K562 (cell line): ENCODE results near the gene SNIP1. TPM values are rescaled to one million over a fixed set of nuclear protein-coding genes. Genes with fewer than 3 reads are reported as not detected.

Experiments
- ATAC-seq: fragments of 200-7000 bp; cut with Tn5 transposase; 3 replicates; pipeline ENCODE4 v1.9.1; 2020; ENCODE audit warnings: moderate library complexity
- BruUV-seq: library from RNA; stranded (reverse); fragments of 400-500 nt; replicated peaks from 2 replicates; lab custom pipeline; 2021; lab: Mats Ljungman, UMichigan
- CTCF ChIA-PET: fragments of 300-600 bp; formaldehyde crosslinking; extraction: SDS; loops from one replicate; lab custom pipeline; 2021; ENCODE audit warnings: low intra/inter-chr PET ratio; lab: Yijun Ruan, JAX
- POLR2A ChIA-PET: fragments of 300-600, 350-650 bp; sonication (Branson Sonifier 250); formaldehyde crosslinking; extraction: SDS; loops from one replicate; lab custom pipeline; 2021; ENCODE audit warnings: antibody characterized with exemption, inconsistent platforms; lab: Yijun Ruan, JAX
- DNase-seq, 4 experiments: peaks; one replicate each; pipeline versions ENCODE4 v3.0.0 to v3.0.0-alpha.2; 2011 to 2018; ENCODE audit warnings: low spot score in 3 of 4, mixed read lengths in 3 of 4; ENCODE audit errors: extremely low read depth in 1 of 4
- FAIRE-seq: peaks from 2 replicates; lab custom pipeline; 2011; peaks lifted over from hg19 to GRCh38; lab: Jason Lieb, UNC
- H2AFZ ChIP-seq: 2 replicates; pipeline ENCODE4 v1.6.0; 2011; ENCODE audit warnings: low read depth, low read length, control low read depth, inconsistent platforms
- H3K27ac ChIP-seq: fragments of 200-600 bp; 3 replicates; pipeline ENCODE4 v1.8.0; 2011; ENCODE audit warnings: low read depth, mild to moderate bottlenecking, control low read depth, inconsistent platforms, low read length, moderate library complexity, mixed read lengths; ENCODE audit errors: extremely low read depth
- H3K27me3 ChIP-seq, 2 experiments: fragments of 300-600 bp in 1 of 2; 2 replicates in 1 of 2; 3 replicates in 1 of 2; pipeline versions ENCODE4 v1.6.0 to v1.8.0; 2011; ENCODE audit warnings: inconsistent platforms in 2 of 2, low read length in 2 of 2, mild to moderate bottlenecking in 1 of 2, mixed read lengths in 1 of 2, moderate library complexity in 1 of 2; ENCODE audit not compliant: control insufficient read depth in 2 of 2, insufficient read depth in 2 of 2
- H3K36me3 ChIP-seq: fragments of 300-600 bp; 3 replicates; pipeline ENCODE4 v1.8.0; 2011; ENCODE audit warnings: mild to moderate bottlenecking, low read length, inconsistent platforms; ENCODE audit not compliant: control insufficient read depth, insufficient read depth
- H3K4me1 ChIP-seq, 2 experiments: fragments of 200-600 bp in 1 of 2; replicated peaks in 1 of 2; 2 replicates in 1 of 2; 3 replicates in 1 of 2; pipeline versions ENCODE4 v1.5.1 to v1.8.0; 2011; ENCODE audit warnings: inconsistent platforms in 2 of 2, low read length in 2 of 2, mild to moderate bottlenecking in 1 of 2, mixed read lengths in 1 of 2, moderate library complexity in 1 of 2; ENCODE audit not compliant: control insufficient read depth in 2 of 2, insufficient read depth in 2 of 2
- H3K4me2 ChIP-seq: 2 replicates; pipeline ENCODE4 v1.6.1; 2011; ENCODE audit warnings: low read length, control low read depth, inconsistent platforms, mixed read lengths; ENCODE audit not compliant: insufficient read depth
- H3K4me3 ChIP-seq: fragments of 200-600 bp; sonication (generic), shearing (Covaris generic); 2 replicates; pipeline ENCODE4 v1.5.1; 2016; ENCODE audit warnings: control low read depth, inconsistent platforms
- H3K79me2 ChIP-seq: fragments of 200-600 bp; 3 replicates; pipeline ENCODE4 v1.8.0; 2011; ENCODE audit warnings: low read length, inconsistent platforms; ENCODE audit not compliant: control insufficient read depth, insufficient read depth
- H3K9ac ChIP-seq, 2 experiments: 2 replicates each; pipeline versions ENCODE4 v1.6.0 to v1.6.1; 2011; ENCODE audit warnings: low read depth in 2 of 2, low read length in 2 of 2, control low read depth in 1 of 2, inconsistent platforms in 1 of 2, mild to moderate bottlenecking in 1 of 2, mixed read lengths in 1 of 2; ENCODE audit not compliant: insufficient read depth in 1 of 2
- H3K9me1 ChIP-seq: one replicate; pipeline ENCODE4 v1.6.0; 2011; ENCODE audit warnings: inconsistent platforms, mild to moderate bottlenecking, low read length, moderate library complexity; ENCODE audit not compliant: control insufficient read depth, insufficient read depth
- H3K9me3 ChIP-seq: replicated peaks from 2 replicates; pipeline ENCODE4 v1.5.1; 2011; ENCODE audit warnings: low read depth, low read length, inconsistent platforms; ENCODE audit not compliant: control insufficient read depth, insufficient read depth
- H4K20me1 ChIP-seq: replicated peaks from 2 replicates; pipeline ENCODE4 v1.6.1; 2011; ENCODE audit warnings: low read length, inconsistent platforms, mixed read lengths; ENCODE audit not compliant: control insufficient read depth, insufficient read depth
- ADNP ChIP-seq: fragments of 200-800 bp; sonication (Bioruptor generic); IDR thresholded peaks from 2 replicates; pipeline ENCODE4 v1.6.1; 2016; ENCODE audit warnings: missing genetic modification characterization, missing compliant biosample characterization
- BCOR ChIP-seq: fragments of 450-650 bp; IDR thresholded peaks from 2 replicates; pipeline ENCODE4 v1.6.1; 2016
- CXXC5 ChIP-seq: fragments of 250-450 bp; sonication (Bioruptor Pico); IDR thresholded peaks from 2 replicates; pipeline ENCODE4 v1.8.0; 2022; ENCODE audit warnings: inconsistent platforms, mild to moderate bottlenecking, moderate library complexity
- ESRRA ChIP-seq: fragments of 450-650 bp; IDR thresholded peaks from 2 replicates; pipeline ENCODE4 v1.6.1; 2014; ENCODE audit warnings: low read depth, mild to moderate bottlenecking, moderate library complexity, borderline replicate concordance
- HDAC2 ChIP-seq: fragments of 450-650 bp; IDR thresholded peaks from 2 replicates; pipeline ENCODE4 v1.6.1; 2016; ENCODE audit warnings: mild to moderate bottlenecking
- KDM1A ChIP-seq, 2 experiments: fragments of 450-650 bp; IDR thresholded peaks; 2 replicates each; pipeline ENCODE4 v1.6.1; 2016; ENCODE audit warnings: mild to moderate bottlenecking in 2 of 2
- NR4A1 ChIP-seq, 2 experiments: fragments of 250-450 bp in 1 of 2; fragments of 450-650 bp in 1 of 2; sonication (Bioruptor Pico) in 1 of 2; IDR thresholded peaks; 2 replicates each; pipeline versions ENCODE4 v1.4.0 to v1.6.1; 2016 to 2020; ENCODE audit warnings: mild to moderate bottlenecking in 2 of 2, missing compliant biosample characterization in 1 of 2, missing genetic modification characterization in 1 of 2, moderate library complexity in 1 of 2
- RBM25 ChIP-seq: fragments of 200-400 bp; formaldehyde crosslinking; IDR thresholded peaks from 2 replicates; pipeline ENCODE4 v1.6.1; 2018; ENCODE audit warnings: low read length, low read depth, moderate library complexity; ENCODE audit not compliant: severe bottlenecking
- RCOR1 ChIP-seq, 2 experiments: IDR thresholded peaks; 2 replicates each; pipeline ENCODE4 v1.6.1; 2012; ENCODE audit warnings: low read depth in 2 of 2, low read length in 2 of 2, borderline replicate concordance in 1 of 2, improper control_type of control experiment in 1 of 2
- SMARCA5 ChIP-seq: fragments of 450-650 bp; IDR thresholded peaks from 2 replicates; pipeline ENCODE4 v1.6.1; 2016
- ZNF316 ChIP-seq: fragments of 450-650 bp; IDR thresholded peaks from 2 replicates; pipeline ENCODE4 v1.6.1; 2016
- WGBS: fragments of 100-300 bp; shearing (Covaris generic); methylation state at CpG from one replicate; pipeline ENCODE4 v1.1.6; 2016; ENCODE audit warnings: low coverage, mixed read lengths; ENCODE audit not compliant: insufficient coverage; ENCODE audit errors: missing lambda C conversion rate; 5-methylcytosine and 5-hydroxymethylcytosine counted together
- in situ Hi-C: fragments of 300-500 bp; cut with MboI; formaldehyde crosslinking; loops from 4 replicates; pipeline ENCODE4 v1.15.0; 2018; ENCODE audit warnings: inconsistent platforms, mixed read lengths
- intact Hi-C: fragments of 100-400 bp; cut with micrococcal nuclease; formaldehyde crosslinking; loops from 2 replicates; pipeline ENCODE4 v1.14.2; 2022
- polyA plus RNA-seq, 8 experiments: library from polyadenylated mRNA; depleted of rRNA in 4 of 8; stranded (reverse) in 5 of 8; unstranded in 3 of 8; fragments of >200 nt; fragmentation: Nextera tagmentation in 2 of 8; fragmentation: Illumina TruSeq in 1 of 8; extraction: Ambion mirVana in 2 of 8; extraction: Trizol in 1 of 8; gene quantifications; 2 replicates each; pipeline versions ENCODE4 v1.2.1 to v1.2.3, GENCODE V29; 2011 to 2014; ENCODE audit warnings: inconsistent platforms in 1 of 8, missing spikeins in 1 of 8
- total RNA-seq, 7 experiments: library from RNA; depleted of rRNA in 6 of 7; stranded (reverse); fragments of >200 nt in 6 of 7; fragmentation: Illumina TruSeq in 2 of 7; extraction: Trizol in 2 of 7; gene quantifications; 2 replicates each; pipeline versions ENCODE4 v1.2.1 to v1.2.3, GENCODE V29; 2011 to 2021; ENCODE audit warnings: low replicate concordance in 1 of 7
- TF ChIP-seq, protein P1 (sequence below): fragments of 250-450 bp; sonication (Bioruptor Pico); IDR thresholded peaks from 2 replicates; pipeline ENCODE4 v1.5.0; 2021; ENCODE audit warnings: mild to moderate bottlenecking, moderate library complexity

The SNIP1 gene
- total and polyA plus RNA-seq, 9 of the 15 experiments (the other 6 are each of a cell fraction or from before 2014, with no cell fraction given) = 2.9 to 25.9 (median 14.6) TPM

DNA sequence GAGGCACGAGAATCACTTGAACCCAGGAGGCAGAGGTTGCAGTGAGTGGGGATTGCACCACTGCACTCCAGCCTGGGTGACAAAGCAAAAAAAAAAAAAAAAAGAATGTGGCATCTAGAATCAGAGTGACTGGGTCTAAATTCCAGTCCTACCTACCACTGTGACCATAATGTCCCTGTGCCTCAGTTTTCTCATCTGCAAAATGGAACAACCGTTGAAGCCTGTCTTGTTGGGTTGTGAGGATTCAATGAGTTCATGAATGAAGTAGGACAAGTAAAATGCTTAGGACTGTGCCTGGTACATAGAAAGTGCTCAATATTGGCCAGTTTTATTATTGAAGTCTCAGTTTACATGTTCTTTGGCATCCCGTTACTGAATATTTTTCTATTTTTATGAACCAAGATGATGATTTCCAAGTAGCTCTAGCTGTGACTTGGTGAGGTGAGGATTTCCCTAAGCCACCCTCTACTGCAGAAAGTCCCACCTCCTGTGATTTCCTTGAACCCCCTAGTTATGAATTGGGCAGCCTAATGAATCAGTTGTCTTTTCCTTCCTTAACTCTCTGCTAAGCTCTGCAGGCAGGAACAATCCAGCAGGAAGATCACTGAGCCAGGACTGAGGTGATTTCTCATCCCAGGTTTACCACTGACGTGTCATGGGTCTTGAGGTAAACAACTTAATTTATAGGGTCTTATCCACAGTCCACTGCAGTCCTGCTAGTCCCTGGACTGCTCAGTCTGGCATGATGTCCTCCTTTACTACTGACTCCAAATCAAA, 20.6 kb downstream of the SNIP1 start:
- Histone ChIP-seq H3K36me3 (peaks cover 33% of the 10 kb centered on the region), H3K9me1 (no peaks in the 10 kb centered on the region), H2AFZ (no peak overlapping the region), H3K4me1 (peaks cover 0 to 2% of the 10 kb centered on the region in 2 experiments; a peak in 1 of 5 replicates), H4K20me1 (no peaks in the 10 kb centered on the region), H3K27ac (no peak overlapping the region), H3K4me3 (no peak overlapping the region), H3K4me2 (no peak overlapping the region), H3K27me3 (no peaks in the 10 kb centered on the region), H3K79me2 (no peaks in the 10 kb centered on the region), H3K9ac (no peak overlapping the region), H3K9me3 (no peaks in the 10 kb centered on the region)
- WGBS = 82% methylated on average over 4 of the region's 4 CpGs
- in situ Hi-C loops = no loop called here
- TF ChIP-seq ADNP (tag) (peak; percentile 71; the same call in 1 of the 2 replicates), SMARCA5 (0 out of 2 replicates have a peak, but pooled peaks have one; percentile 34), CXXC5 (no peak), HDAC2 (peak; percentile 66; the same call in 1 of the 2 replicates), NR4A1 (CRISPR knock-in tag; IDR thresholded peaks at IDR 0.05) (no peak), NR4A1 (tag; IDR thresholded peaks at IDR 0.05) (no peak), BCOR (peak; percentile 97), RBM25 (peak; percentile 87), ESRRA (peak; percentile 46; the same call in 1 of the 2 replicates), RCOR1 (IDR thresholded peaks at IDR 0.05; ENCODE audit: borderline replicate concordance in 1 of 2, low read depth in 2 of 2, low read length in 2 of 2) (peak in 1 of 2 experiments; percentile 55; a peak in 1 of 4 replicates), ZNF316 (0 out of 2 replicates have a peak, but pooled peaks have one; percentile 19), KDM1A (IDR thresholded peaks at IDR 0.05) (peak; percentile 68 to 82; a peak in 3 of 4 replicates)
- TF ChIP-seq, protein P1, sequence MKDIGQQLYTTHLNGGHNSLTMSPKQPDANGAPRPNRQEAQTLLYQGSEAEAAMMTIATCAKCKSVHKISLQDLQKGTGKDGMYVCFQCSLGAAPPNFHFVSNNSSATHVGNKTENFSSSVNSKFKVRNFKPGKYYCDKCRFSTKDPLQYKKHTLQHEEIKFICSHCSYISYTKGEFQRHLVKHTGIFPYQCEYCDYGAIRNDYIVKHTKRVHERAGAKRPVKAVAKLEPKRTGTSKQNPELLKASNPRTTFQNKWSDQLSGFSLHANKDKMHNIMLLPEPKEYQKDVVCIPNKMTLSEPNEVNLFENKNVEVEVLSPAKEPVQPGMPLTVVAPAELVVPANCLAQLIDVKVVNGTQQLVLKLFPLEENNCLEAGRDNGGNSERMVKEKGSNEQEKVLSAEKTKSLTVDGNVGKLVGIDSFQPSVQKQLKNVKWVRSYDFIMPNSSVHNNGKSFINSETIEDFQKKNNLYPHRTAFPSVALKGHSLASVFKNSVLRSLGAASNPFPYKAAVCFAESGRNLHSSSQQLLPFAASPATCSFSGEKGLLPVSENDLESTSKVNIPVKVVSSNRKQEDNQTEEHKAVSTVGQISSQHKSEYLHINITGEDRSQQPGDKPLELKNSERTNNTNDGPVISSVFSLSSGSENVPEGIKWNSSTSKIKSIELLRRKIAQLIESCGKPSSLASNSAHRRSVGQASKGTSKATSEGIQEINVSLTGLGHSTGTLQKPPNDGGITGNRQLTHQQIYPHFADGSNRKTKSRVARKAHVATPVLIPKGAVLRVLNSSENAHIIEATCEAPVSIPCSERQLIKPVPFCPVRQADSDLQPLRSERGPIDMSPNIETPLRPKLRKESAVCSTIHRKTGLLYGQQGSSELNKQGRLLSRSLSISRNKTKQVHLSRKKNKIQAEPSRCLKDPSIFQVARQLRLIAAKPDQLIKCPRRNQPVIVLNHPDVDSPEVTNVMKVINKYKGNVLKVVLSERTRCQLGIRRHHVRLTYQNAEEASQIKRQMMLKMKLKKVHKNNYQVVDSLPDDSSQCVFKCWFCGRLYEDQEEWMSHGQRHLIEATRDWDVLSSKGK = no peak
- intact Hi-C loops = no loop called here
- ATAC-seq = no peak
- ChIA-PET CTCF (no interaction called here), POLR2A (interaction anchor here (0.9 to 1.2 kb wide), 3 partner anchors 11 to 18 kb away, joined by 3 to 6 read pairs (median 4); no protein-coding TSS in a partner anchor)
- no peak for FAIRE-seq
- DNase-seq = no peak
- BruUV-seq = no TSS peak
